DND-41 (cell line): ENCODE measurements around the gene SPDEF.

ENCODE experiments used
- ATAC-seq: fragments of 200-7000 bp; cut with Tn5 transposase; 3 replicates; pipeline ENCODE4 v1.9.1; 2021; ENCODE audit warnings: low read depth; ENCODE audit not compliant: insufficient read depth
- DNase-seq: peaks from one replicate; pipeline ENCODE4 v3.0.0-alpha.2; 2020
- H2AFZ ChIP-seq: 2 replicates; pipeline ENCODE4 v1.6.0; 2012; ENCODE audit warnings: low read depth, low read length
- H3K27ac ChIP-seq: 2 replicates; pipeline ENCODE4 v1.5.1; 2012; ENCODE audit warnings: low read length, inconsistent platforms
- H3K27me3 ChIP-seq: fragments of 200-600 bp; sonication (generic); 2 replicates; pipeline ENCODE4 v1.6.0; 2012; ENCODE audit warnings: low read length, mild to moderate bottlenecking, inconsistent platforms; ENCODE audit not compliant: insufficient read depth, poor library complexity
- H3K36me3 ChIP-seq: 2 replicates; pipeline ENCODE4 v1.5.1; 2012; ENCODE audit warnings: low read length, inconsistent platforms; ENCODE audit not compliant: insufficient read depth
- H3K4me1 ChIP-seq: 2 replicates; pipeline ENCODE4 v1.5.1; 2012; ENCODE audit warnings: mild to moderate bottlenecking, low read length; ENCODE audit not compliant: insufficient read depth
- H3K4me2 ChIP-seq: 2 replicates; pipeline ENCODE4 v1.6.0; 2012; ENCODE audit warnings: mild to moderate bottlenecking, moderate library complexity, low read length, inconsistent platforms; ENCODE audit not compliant: insufficient read depth
- H3K4me3 ChIP-seq, 2 experiments: fragments of 200-600 bp in 1 of 2; shearing (Covaris generic) in 1 of 2; 2 replicates each; pipeline ENCODE4 v1.5.1; 2012 to 2016; ENCODE audit warnings: inconsistent platforms in 2 of 2, low read length in 2 of 2, mild to moderate bottlenecking in 2 of 2, low read depth in 1 of 2, moderate library complexity in 1 of 2
- H3K79me2 ChIP-seq: 2 replicates; pipeline ENCODE4 v1.6.0; 2012; ENCODE audit warnings: low read length, inconsistent platforms; ENCODE audit not compliant: insufficient read depth
- H3K9ac ChIP-seq: 2 replicates; pipeline ENCODE4 v1.6.0; 2012; ENCODE audit warnings: low read depth, mild to moderate bottlenecking, inconsistent platforms, low read length, moderate library complexity
- H3K9me3 ChIP-seq: 2 replicates; pipeline ENCODE4 v1.5.1; 2012; ENCODE audit warnings: low read length, moderate library complexity, mild to moderate bottlenecking, inconsistent platforms; ENCODE audit not compliant: insufficient read depth, severe bottlenecking
- H4K20me1 ChIP-seq: 2 replicates; pipeline ENCODE4 v1.6.0; 2012; ENCODE audit warnings: low read length; ENCODE audit not compliant: insufficient read depth
- EZH2 ChIP-seq: IDR thresholded peaks from 3 replicates; pipeline ENCODE4 v1.6.1; 2012; ENCODE audit warnings: borderline replicate concordance, low read depth, mild to moderate bottlenecking, moderate library complexity, low read length, inconsistent platforms; ENCODE audit not compliant: severe bottlenecking
- TF ChIP-seq, protein P1 (sequence below): IDR thresholded peaks from 2 replicates; pipeline ENCODE4 v1.5.1; 2012; ENCODE audit warnings: borderline replicate concordance, low read length, moderate library complexity, mild to moderate bottlenecking; ENCODE audit not compliant: poor library complexity, severe bottlenecking; ENCODE audit errors: extremely low read depth

Gene SPDEF

GRCh38 chr6:34537922-34538550, 18.1 kb downstream of the SPDEF start:
- Histone ChIP-seq H3K27me3 (no peaks in the 10 kb centered on the region), H3K9me3 (no peaks in the 10 kb centered on the region), H3K36me3 (no peaks in the 10 kb centered on the region), H2AFZ (no peak overlapping the region), H3K4me1 (no peaks in the 10 kb centered on the region), H3K9ac (no peak overlapping the region), H4K20me1 (no peaks in the 10 kb centered on the region; the same call in 1 of the 2 replicates), H3K27ac (no peak overlapping the region), H3K79me2 (no peaks in the 10 kb centered on the region), H3K4me2 (no peak overlapping the region), H3K4me3 (no peak overlapping the region)
- DNase-seq (no peak), ATAC-seq (no peak)
- TF ChIP-seq, protein P1, sequence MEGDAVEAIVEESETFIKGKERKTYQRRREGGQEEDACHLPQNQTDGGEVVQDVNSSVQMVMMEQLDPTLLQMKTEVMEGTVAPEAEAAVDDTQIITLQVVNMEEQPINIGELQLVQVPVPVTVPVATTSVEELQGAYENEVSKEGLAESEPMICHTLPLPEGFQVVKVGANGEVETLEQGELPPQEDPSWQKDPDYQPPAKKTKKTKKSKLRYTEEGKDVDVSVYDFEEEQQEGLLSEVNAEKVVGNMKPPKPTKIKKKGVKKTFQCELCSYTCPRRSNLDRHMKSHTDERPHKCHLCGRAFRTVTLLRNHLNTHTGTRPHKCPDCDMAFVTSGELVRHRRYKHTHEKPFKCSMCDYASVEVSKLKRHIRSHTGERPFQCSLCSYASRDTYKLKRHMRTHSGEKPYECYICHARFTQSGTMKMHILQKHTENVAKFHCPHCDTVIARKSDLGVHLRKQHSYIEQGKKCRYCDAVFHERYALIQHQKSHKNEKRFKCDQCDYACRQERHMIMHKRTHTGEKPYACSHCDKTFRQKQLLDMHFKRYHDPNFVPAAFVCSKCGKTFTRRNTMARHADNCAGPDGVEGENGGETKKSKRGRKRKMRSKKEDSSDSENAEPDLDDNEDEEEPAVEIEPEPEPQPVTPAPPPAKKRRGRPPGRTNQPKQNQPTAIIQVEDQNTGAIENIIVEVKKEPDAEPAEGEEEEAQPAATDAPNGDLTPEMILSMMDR: no peak
- TF ChIP-seq EZH2: no peak

DNA sequence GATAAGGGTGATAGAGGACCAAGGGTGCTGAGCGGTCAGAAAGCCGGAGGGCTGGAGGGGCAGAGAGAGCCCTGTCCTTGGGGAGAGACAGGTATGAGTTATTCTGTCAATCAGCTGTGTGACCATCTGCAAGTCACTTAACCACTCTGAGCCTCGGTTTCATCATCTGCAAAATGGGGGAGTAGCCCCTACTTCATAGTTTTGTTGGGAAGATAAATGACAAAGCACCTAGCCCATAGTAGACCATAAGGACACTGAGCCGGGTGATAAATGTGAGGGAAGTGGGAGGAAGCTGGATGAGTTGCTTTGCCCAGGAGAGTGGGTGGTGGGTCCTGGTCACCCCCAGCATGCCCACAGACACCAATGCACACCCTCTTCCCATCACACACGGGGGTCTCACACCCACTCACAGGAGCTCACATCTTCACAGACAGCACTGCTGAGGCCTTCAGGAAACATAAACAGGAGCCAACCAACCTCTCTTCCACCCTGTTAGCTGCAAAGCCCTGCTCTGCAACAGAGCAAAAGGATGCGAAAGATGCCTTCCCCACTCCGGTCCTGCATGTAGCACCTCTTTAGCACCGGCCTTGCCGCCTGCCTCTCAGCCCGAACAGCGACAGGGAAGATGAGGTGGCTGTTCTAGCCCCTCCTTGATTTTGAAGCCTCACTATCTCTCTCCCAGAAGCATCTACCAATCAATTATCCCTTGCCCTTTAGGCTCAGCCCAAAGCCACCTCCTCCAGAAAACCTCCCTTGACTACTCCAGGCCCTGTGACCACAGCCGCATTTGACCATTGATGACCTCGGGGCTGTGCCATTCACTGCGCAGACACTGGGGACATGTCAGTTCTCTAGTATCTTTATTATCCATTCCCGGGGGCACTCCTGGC, 18.9 kb downstream of the SPDEF start:
- Histone ChIP-seq H3K4me2 (no peak overlapping the region), H3K36me3 (no peaks in the 10 kb centered on the region), H3K4me3 (no peak overlapping the region), H3K9ac (no peak overlapping the region), H4K20me1 (no peaks in the 10 kb centered on the region; the same call in 1 of the 2 replicates), H3K27me3 (no peaks in the 10 kb centered on the region), H3K79me2 (no peaks in the 10 kb centered on the region), H3K4me1 (no peaks in the 10 kb centered on the region), H3K9me3 (no peaks in the 10 kb centered on the region), H3K27ac (no peak overlapping the region), H2AFZ (no peak overlapping the region)
- ATAC-seq (no peak), DNase-seq (no peak)
- TF ChIP-seq EZH2: no peak
- TF ChIP-seq, protein P1: no peak

GRCh38 chr6:34536251-34536958, 19.7 kb downstream of the SPDEF start:
- Histone ChIP-seq H3K4me3 (no peak overlapping the region), H3K9me3 (no peaks in the 10 kb centered on the region), H3K27ac (no peak overlapping the region), H3K27me3 (no peaks in the 10 kb centered on the region), H3K79me2 (no peaks in the 10 kb centered on the region), H3K4me1 (no peaks in the 10 kb centered on the region), H3K9ac (no peak overlapping the region), H4K20me1 (no peaks in the 10 kb centered on the region; the same call in 1 of the 2 replicates), H3K4me2 (no peak overlapping the region), H2AFZ (no peak overlapping the region), H3K36me3 (no peaks in the 10 kb centered on the region)
- DNase-seq (no peak), ATAC-seq (no peak)
- TF ChIP-seq, protein P1: no peak
- no peak for TF ChIP-seq EZH2
